NCI-H1436 treated with DMSO at 0.1 percent for 48 hours (cell line): Measurements from ENCODE around the gene GAB2.
"Not testable (repeated sequence)": the region's sequence is repeated elsewhere in the genome, so short reads cannot be mapped to it uniquely, and the experiment has no call there.

ENCODE experiments used
- DNase-seq: peaks from one replicate; lab custom pipeline; 2025; lab: John Stamatoyannopoulos, UW

The GAB2 gene, protein sequence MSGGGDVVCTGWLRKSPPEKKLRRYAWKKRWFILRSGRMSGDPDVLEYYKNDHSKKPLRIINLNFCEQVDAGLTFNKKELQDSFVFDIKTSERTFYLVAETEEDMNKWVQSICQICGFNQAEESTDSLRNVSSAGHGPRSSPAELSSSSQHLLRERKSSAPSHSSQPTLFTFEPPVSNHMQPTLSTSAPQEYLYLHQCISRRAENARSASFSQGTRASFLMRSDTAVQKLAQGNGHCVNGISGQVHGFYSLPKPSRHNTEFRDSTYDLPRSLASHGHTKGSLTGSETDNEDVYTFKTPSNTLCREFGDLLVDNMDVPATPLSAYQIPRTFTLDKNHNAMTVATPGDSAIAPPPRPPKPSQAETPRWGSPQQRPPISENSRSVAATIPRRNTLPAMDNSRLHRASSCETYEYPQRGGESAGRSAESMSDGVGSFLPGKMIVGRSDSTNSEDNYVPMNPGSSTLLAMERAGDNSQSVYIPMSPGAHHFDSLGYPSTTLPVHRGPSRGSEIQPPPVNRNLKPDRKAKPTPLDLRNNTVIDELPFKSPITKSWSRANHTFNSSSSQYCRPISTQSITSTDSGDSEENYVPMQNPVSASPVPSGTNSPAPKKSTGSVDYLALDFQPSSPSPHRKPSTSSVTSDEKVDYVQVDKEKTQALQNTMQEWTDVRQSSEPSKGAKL

DNA sequence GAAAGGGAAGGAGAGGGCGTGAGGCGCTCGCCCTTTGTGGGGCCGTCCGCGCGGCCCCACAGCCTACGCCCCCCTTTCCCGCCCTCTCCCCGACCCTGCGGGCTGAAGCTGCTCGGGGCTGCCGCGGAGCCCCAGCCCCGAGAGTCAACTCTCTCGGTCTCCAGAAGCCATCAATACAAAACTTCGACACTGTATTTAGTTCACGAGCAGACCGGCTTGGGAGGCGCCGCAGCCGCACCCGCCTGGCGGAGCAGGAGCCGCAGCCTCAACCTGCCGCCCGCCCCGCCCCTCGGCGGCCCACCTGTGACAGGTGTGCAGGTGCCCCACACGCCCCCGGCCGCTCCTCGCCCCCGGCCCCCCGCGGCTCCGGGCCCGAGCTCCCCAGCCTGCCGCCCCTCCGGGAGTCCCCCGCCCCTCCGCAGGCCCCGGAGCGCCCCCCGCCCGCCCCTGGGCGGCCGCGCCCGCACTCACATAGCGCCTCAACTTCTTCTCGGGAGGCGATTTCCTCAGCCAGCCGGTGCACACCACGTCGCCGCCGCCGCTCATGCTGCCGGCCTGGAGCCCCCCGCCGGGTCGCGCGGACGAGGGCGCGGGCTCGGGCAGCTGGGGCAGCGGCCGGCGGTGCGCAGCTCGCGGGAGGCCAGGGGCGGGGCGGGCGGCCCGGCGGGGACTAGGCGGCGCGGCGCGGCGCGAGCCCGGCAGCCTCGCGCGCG lies at the start of gene GAB2:
GAB2 (minus strand) TSS at position 646 of the 713 bp plus-strand sequence; CDS start at position 546, 100 bp downstream.
- no peak for DNase-seq

DNA sequence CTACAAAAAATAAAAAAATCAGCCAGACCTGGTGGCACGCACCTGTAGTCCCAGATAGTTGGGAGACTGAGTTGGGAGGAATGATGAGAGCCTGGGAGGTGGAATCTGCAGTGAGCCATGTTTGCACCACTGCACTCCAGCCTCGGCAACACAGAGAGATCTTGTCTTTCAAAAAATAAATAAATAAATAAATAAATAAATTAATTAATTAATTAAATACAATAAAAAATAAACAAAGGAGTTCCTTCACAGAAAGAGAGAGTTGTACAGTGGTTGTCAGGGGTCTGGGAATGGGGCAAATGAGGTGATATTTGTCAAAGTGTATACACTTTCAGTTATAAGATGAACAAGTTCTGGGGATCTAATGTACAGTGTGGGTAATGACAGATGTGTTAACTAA lies 49.8 kb upstream of the GAB2 start:
- DNase-seq: no peak

DNA sequence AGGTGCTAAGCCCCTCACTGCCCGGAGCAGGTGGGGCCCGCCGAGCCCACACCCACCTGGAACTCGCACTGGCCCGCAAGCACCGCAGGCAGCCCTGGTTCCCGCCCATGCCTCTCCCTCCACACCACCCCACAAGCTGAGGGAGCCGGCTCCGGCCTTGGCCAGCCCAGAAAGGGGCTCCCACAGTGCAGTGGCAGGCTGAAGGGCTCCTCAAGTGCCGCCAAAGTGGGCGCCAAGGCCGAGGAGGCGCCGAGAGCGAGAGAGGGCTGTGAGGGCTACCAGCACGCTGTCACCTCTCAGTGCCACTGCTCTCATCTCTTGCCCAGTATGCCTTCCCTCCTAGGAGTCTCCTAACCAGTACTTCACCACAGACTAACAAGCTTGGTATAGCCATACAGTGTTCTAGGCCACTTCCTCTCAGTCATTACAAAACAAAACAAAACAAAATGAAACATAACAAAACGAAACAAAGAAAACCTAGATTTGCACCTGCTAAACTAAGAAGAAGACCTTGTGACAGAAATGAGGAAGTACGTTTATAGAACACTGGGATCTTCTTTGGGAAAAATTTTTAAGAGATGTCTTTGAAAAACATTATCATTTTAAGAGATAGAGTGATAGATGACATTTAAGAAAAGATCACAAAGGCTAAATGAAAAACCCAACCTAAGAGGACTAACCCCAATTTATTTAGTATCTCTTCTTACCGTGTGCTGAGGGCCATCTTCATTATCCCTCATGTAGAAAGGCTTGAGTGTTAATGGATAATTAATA lies 47.7 kb upstream of the GAB2 start:
- DNase-seq: no peak

DNA sequence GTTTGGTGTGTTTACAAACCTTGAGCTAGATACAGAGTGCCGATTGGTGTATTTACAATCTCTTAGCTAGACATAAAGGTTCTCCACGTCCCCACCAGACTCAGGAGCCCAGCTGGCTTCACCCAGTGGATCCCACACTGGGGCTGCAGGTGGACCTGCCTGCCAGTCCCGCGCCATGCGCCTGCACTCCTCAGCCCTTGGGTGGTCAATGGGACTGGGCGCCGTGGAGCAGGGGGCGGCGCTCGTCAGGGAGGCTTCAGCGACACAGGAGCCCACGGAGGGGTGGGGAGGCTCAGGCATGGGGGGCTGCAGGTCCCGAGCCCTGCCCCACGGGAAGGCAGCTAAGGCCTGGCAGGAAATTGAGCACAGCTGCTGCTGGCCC lies 47.2 kb upstream of the GAB2 start:
- not testable (repeated sequence) for DNase-seq

DNA sequence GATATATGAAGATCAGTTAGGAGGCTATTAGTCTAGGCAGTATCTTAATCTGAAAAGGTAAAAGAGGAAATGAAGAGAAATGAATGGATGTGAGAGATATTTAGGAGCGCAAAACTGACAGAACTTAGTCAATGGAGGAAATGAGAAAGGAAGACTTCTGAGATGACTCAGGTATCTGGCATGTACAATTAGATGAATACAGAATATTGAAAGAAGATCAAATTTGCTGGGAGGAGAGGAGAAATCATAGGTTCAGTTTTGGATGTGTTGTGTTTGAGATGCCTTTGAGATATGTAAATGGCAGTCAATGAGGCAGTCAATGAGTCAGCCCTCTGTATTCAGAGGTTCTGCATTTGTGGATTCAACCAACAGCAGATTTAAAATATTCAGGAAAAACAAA lies 42.9 kb upstream of the GAB2 start:
- DNase-seq: no peak

DNA sequence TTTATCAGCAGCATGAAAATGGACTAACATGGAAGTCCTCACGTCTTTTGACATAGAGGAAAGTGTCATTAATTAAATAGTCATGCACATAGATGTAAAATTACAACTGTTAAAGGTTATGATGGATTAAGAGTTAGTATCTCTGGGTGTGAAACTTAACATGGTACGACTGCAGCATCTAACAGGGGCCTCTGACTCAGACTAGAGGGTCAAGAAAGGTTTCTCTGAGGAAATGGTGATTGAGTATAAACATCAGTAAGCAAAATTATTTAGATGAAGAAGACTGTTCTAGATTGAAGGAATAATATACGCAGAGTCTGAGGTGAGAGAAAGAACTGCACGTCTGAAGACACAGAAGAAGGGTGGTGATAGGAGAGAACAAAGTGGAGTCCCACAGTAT lies 42.1 kb upstream of the GAB2 start:
- no peak for DNase-seq

DNA sequence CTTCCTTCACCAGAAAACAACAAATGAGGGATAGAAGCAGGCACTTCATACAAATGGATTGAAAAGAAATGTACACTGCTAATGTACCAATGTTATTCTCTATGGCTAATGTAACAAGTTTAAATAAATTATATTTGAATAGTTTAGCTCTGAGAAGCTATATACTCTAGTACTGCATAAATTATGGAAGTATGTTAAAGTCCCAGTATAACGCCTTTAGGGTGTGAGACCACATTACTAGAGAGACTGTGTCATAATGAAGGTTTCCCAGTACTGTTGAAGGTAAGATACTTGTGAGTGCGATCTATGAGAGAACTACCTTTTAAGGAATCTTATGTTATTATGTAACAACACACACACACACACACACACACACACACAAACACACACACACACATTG lies 39.8 kb upstream of the GAB2 start:
- no peak for DNase-seq

DNA sequence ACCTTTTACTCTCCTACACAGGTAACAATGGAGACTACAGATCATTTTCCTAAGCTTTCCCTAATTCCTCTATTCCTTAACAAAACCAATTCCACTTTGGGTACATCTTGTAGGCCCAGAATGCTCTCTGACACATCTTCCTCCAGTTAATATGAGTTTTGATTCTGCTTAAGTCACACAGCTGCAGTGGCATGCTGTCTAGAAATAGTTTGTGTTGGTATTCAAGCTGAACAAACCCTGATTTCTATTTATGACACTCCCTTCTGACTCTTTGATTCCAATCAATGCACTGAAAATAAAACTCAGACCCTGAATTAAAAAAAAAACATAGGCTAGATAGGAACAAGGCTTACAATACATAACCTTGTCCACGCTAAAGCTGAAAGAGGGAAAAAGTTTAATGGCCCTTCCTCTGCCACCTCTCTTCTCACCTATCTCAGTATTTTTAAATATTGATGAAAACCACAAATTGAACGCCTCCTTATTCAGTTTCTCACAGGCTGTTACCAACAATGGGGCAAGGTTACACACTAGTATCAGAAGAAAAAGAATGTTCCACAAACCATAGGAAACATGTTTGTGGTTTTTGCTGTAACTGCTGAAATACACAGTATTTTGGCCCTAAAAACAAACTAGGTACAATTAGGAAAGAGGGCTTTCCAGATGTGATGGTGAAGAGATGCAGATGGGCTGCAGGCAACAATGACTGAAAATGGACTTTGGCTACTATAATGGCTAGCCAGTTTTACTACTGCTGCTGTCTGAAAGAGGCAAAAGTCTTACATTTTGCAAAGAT lies 35.7 kb upstream of the GAB2 start:
- no peak for DNase-seq

DNA sequence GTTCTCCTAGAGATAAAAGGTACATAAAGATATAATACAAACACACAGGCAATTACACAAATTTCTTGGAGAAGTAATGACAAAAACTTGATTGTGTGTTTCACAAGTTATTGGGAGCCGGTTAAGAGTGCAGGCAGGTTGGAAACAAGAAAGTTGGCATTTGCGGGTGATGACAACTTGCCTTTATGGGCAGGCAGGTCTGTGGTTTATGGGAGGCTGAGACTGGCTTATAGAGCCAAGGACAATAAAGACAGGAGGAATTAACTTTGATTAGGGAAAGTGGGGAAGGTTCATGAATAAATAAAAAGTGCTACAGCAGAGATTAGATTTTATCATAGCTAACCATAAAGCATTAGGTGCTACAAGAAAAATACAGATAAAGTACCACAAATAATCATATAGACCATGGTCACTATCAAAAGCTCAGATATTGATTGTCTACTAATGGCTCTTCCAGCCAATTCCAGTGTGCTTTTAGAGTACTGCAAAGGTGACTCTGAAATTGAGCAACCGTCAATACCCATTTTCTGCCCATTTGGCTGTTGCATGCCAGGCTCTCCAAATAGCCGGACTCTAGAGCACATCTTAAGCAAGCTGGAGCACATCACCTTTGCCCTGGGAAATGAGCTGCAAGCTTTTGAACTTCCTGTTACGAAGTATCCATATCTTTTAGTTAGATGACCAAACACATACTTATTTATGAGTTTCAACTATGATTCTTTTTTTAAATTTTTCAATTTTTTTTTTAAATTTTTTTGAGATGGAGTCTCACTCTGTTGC lies 33.9 kb upstream of the GAB2 start:
- DNase-seq: no peak

DNA sequence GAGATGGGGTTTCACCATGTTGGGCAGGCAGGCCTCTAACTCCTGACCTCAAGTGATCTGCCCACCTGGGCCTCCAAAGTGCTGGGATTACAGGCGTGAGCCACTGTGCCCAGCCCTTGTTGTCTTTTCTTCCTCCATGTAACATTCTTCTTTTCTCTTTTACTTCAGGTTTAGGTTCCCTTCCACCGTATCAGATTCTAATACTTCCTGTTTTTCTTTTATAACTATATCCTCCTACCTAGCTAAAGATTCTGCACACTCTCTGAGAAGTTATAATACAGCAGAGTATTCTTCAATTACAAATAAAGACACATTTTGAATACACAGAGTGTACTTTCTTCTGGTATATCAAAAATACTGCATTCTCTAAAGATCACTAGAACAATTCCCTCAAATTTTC lies 33.2 kb upstream of the GAB2 start:
- DNase-seq: no peak

DNA sequence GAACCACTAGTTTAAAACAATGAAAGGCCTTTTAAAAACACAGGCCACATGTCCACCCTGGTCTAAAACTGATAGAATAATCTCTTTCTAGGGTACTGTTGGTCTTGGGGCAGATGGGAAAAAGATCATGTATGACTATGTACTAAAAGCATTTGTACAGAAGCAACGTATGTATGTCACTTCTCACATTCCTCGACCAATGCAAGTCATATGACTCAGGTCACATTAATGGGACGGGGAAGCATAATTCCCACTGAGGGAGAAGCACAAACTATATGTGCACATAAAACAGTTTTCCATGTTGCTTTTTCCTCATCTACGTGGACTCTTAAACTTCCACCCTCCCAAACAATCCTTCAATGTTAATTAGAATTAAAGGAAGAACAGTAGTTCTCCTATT lies 32.2 kb upstream of the GAB2 start:
- no peak for DNase-seq

DNA sequence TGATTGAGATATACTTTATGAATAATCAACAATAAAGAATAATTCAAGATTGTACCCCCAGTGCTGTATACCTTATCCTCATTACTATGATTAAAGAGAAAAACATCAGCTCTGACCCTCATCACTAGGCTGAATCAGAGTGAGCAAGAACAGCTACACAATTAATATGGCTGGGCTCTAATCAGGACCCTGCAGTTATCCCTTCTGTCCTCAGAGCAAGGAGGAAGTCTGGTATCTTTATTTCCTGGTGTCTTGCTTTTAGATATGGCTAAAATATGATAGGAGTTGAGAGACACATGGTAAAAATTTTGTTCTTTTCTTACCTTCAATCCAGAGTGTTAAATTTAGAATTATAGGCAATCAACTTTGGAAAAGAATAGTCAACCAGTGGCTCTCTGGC lies 28.6 kb upstream of the GAB2 start:
- no peak for DNase-seq

DNA sequence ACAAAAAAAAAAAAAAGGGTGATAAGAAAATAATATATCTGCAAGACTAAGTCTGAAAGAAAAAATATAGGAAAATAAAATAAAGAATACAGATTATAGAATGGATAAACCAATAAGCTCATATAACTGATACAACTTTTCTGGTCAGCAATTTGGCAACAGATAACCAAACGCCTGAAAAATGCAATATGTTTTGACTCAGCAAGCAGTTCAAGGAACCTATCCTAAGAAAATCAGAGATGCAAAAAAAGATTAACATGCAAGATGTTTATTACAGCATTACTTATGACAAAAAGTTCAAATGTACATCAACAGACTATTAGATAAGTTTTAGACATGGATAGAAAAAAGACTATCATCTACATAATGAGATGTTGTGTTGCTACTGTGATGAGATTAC lies 27.1 kb upstream of the GAB2 start:
- DNase-seq: no peak

DNA sequence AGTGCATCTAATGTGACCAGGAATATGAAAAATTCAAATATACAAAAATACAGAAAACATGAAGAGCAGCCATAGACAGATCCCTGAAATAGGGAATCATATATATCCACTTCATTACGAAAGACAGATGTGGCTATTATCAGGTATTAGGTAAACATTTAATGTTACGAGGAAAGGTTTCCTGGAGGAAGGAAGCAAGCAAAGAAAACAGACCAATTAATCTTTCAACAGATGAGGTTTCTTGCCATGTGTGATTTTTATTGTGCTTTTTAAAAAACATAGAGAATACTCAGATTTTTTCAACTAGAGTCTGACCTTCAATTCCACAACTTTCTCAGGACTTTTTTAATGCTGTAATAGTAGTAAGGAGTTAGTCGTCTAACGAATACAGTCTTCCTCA lies 24.3 kb upstream of the GAB2 start:
- DNase-seq: no peak

DNA sequence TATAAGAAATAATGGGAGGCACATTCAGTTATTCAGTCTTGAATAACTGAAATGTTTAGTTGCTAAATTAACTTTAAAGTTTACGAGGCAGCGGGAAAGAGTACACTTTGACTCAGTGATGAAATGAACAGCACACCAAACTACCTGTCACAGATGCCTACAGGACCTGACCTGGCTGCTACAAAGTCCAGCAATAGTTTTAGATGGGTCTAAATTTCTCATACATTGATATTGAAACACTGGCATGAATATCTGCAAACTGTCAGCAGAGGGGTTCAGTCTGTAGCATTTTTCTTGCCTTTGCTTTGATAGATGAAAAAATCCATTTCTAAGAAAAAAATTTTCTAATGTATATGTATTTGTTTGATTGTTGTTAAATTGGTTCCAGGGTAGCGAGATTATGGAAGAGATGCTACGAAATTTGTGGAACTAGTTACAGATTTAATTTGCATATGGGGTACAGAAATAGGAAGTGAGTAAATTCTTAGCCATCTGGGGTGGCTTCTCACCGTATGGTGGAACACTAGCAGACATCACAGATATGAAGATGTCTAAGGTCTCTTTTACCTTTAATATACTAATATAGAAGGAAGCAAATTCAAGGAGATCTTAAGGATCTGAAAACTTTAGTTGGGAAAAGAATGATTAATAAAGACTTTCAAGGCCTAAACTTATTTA lies 20.8 kb upstream of the GAB2 start:
- no peak for DNase-seq

DNA sequence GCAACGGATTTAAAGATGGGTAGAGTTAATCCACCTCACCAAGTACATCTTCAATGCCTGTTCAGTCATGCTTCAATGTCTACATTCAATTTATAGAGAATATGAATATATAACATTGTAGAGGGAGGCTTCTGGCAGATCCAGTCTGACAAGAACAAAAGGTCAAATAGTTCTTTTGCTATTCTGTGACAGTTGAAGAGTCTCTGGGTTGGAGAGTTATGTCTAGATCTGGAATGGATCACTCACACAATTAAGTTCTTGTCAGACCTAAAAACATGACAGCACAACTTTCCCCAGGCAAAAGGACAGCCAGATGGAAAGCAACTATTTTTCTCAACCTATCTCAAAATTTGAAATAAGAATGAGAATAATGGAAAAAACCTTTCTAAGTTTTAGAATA lies 15.3 kb upstream of the GAB2 start:
- DNase-seq: no peak

DNA sequence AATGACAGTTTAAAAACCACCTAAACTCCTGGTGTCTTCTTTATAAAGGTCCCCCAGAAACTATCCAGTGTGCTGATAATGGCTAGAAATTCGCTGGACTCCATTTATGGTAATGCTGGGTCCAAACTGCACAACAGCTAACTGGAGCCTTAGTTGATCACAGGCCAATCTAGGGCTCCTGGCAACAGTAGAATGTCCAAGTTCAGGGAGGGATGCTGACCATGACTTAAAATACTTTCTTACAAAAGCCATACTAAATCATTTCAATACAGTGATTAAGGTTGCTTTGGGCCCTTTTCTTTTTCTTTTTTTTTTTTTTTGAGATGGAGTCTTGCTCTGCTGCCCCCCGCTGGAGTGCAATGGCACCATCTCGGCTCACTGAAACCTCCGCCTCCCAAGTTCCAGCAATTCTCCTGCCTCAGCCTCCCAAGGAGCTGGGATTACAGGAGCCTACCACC lies 14.5 kb upstream of the GAB2 start:
- DNase-seq: no peak

DNA sequence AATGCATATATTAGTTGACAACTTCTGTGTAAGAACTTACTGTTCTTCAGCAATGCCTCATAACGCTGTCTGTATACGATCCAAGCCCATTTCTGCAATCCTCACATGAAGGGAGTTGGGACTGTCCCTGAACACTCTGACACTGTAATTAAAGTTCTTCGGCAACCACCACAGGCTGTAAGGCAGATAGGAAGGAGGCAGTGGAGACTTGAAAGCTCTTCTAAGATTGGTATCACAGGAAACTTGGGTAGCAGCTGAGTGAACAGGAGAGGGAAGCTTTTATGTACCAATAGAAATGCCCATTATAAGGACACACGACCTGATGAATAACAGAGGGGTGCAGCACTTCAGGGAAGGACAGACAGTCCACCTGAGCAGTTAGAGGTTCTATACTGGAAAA lies 12.0 kb upstream of the GAB2 start:
- no peak for DNase-seq

DNA sequence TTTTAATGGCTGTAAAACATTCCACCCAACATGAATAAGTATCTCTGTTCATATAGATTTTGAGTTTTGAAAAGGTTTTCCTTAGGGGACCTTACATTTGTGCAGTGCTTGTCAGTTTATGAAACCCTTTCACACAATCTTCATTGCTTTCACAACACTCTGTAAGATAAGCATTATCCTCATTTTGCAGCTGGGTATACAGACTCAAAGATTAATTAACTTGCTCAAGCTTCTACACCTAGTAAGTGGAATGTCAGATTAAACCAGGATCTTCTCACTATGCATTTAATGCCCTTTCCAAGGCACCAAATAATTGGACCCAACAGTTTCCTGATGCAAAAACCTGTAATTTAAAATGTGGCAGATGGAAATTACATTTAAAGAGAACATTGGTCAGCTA lies 11.6 kb upstream of the GAB2 start:
- no peak for DNase-seq

DNA sequence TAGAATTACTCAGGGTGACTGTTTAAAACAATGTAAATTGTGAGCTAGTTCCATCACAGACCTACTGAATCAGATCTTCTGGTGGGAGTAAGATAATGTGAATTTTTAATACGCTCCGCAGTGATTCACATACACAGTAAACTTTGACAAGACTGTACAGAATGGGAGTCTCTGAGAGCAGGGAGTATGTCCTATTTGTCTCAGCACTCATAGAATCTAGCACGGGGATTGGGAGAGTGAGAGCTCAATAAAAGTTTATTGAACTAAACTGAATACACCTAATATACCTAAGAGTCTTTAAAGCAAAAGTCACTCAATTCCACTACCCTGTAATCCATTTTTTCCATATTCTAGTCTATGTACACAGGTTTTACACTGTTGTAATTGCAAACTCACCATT lies 11.2 kb upstream of the GAB2 start:
- DNase-seq: no peak
